Cardiac muscle cell (in vitro differentiated cells and primary cell): Measurements from ENCODE around the gene SH3TC1. TPM values are rescaled to one million over a fixed set of nuclear protein-coding genes. Genes with fewer than 3 reads are reported as not detected.

Source experiments
- DNase-seq, 2 donors: peaks; one replicate each; pipeline versions ENCODE4 v3.0.0 to v3.0.0-alpha.2; 2010 to 2017; ENCODE audit warnings: low read depth in 1 of 2, low spot score in 1 of 2
- H3K27ac ChIP-seq: fragments of 200-600 bp; sonication (generic); 2 replicates; pipeline ENCODE4 v1.5.1; 2016
- H3K27me3 ChIP-seq: fragments of 200-600 bp; sonication (generic); 2 replicates; pipeline ENCODE4 v1.6.0; 2016; ENCODE audit warnings: control low read depth
- H3K36me3 ChIP-seq: fragments of 200-600 bp; sonication (generic); 2 replicates; pipeline ENCODE4 v1.5.1; 2016; ENCODE audit warnings: control low read depth
- H3K4me1 ChIP-seq: fragments of 200-600 bp; sonication (generic); 2 replicates; pipeline ENCODE4 v1.8.1; 2017; ENCODE audit warnings: low read depth, mild to moderate bottlenecking, mixed run types
- H3K4me3 ChIP-seq: fragments of 200-600 bp; sonication (generic); 2 replicates; pipeline ENCODE4 v1.5.1; 2016; ENCODE audit warnings: mild to moderate bottlenecking
- H3K9me3 ChIP-seq: fragments of 200-600 bp; sonication (generic); 2 replicates; pipeline ENCODE4 v1.5.1; 2017; ENCODE audit warnings: low read depth, mild to moderate bottlenecking, control low read depth
- CTCF ChIP-seq: IDR thresholded peaks from 2 replicates; pipeline ENCODE4 v1.5.1; 2012; ENCODE audit warnings: low read depth, mild to moderate bottlenecking, low read length
- polyA plus RNA-seq: library from polyadenylated mRNA; unstranded; fragments of >200 nt; fragmentation: Nextera tagmentation; extraction: Ambion mirVana; gene quantifications from 2 replicates; pipeline ENCODE4 v1.2.1, GENCODE V29; 2016
- total RNA-seq: library from RNA; depleted of rRNA; stranded (reverse); fragments of >200 nt; gene quantifications from 2 replicates; pipeline ENCODE4 v1.2.3, GENCODE V29; 2016

SH3TC1 gene
- total and polyA plus RNA-seq, 2 experiments from 2014 or later: 0.57 to 3.8 TPM

- Histone ChIP-seq H3K9me3 (no peaks in the 10 kb centered on the region), H3K27ac (no peak overlapping the region), H3K4me1 (no peaks in the 10 kb centered on the region), H3K4me3 (no peak overlapping the region), H3K27me3 (no peaks in the 10 kb centered on the region), H3K36me3 (no peaks in the 10 kb centered on the region)
- no peak for DNase-seq
- TF ChIP-seq CTCF: no peak
These were observed 91.0 kb downstream of the SH3TC1 start for GRCh38 chr4:8289956-8290700.

GRCh38 chr4:8290701-8290970, 91.5 kb downstream of the SH3TC1 start:
- H3K27me3 ChIP-seq: no peaks in the 10 kb centered on the region
- no peak for TF ChIP-seq CTCF
- no peaks in the 10 kb centered on the region for H3K4me1 ChIP-seq
- no peak for DNase-seq
- H3K4me3 ChIP-seq: no peak overlapping the region
- no peak overlapping the region for H3K27ac ChIP-seq
- H3K36me3 ChIP-seq: no peaks in the 10 kb centered on the region
- no peaks in the 10 kb centered on the region for H3K9me3 ChIP-seq

Other genes starting within 250 kb of the SH3TC1 start
- 5.8 and 7.4 TPM in 2 replicates for gene ABLIM2, start 40.5 kb upstream of the SH3TC1 start, total RNA-seq
- gene ABLIM2, start 40.5 kb upstream of the SH3TC1 start, polyA plus RNA-seq: 4.2 and 4.9 TPM in 2 replicates
- gene HTRA3, start 70.5 kb downstream of the SH3TC1 start, total RNA-seq: 8.9 and 15.7 TPM in 2 replicates
- 6.9 and 17.4 TPM in 2 replicates for gene HTRA3, start 70.5 kb downstream of the SH3TC1 start, polyA plus RNA-seq
- gene ACOX3, start 241.4 kb downstream of the SH3TC1 start, total RNA-seq: 26.5 and 38.7 TPM in 2 replicates
- gene ACOX3, start 241.4 kb downstream of the SH3TC1 start, polyA plus RNA-seq: 19.1 and 31.0 TPM in 2 replicates
- gene TRMT44, start 241.5 kb downstream of the SH3TC1 start, total RNA-seq: 38.8 and 66.9 TPM in 2 replicates
- 20.6 and 23.6 TPM in 2 replicates for gene TRMT44, start 241.5 kb downstream of the SH3TC1 start, polyA plus RNA-seq